BJ (cell line): ENCODE results near the gene LTB4R. TPM values are rescaled to one million over a fixed set of nuclear protein-coding genes. Genes with fewer than 3 reads are reported as not detected.

Experiments used
- CTCF ChIA-PET: fragments of 350-600 bp; formaldehyde crosslinking; extraction: SDS; loops from one replicate; lab custom pipeline; 2021; ENCODE audit warnings: antibody characterized with exemption, inconsistent platforms; lab: Yijun Ruan, JAX
- POLR2A ChIA-PET: fragments of 300-600 bp; sonication (Branson Sonifier 250); formaldehyde crosslinking; extraction: SDS; loops from one replicate; lab custom pipeline; 2021; ENCODE audit warnings: antibody characterized with exemption; lab: Charles Lee
- DNase-seq: peaks from one replicate; pipeline ENCODE4 v3.0.0-alpha.2; 2011; ENCODE audit warnings: low read depth
- H3K27me3 ChIP-seq: 2 replicates; pipeline ENCODE4 v1.6.0; 2011; ENCODE audit warnings: low read length; ENCODE audit not compliant: control insufficient read depth, insufficient read depth
- H3K36me3 ChIP-seq: 2 replicates; pipeline ENCODE4 v1.5.1; 2011; ENCODE audit warnings: low read length; ENCODE audit not compliant: control insufficient read depth, insufficient read depth
- H3K4me3 ChIP-seq: 2 replicates; pipeline ENCODE4 v1.5.1; 2011; ENCODE audit warnings: low read depth, mild to moderate bottlenecking, control low read depth, low read length
- CTCF ChIP-seq: IDR thresholded peaks from 2 replicates; pipeline ENCODE4 v1.5.1; 2011; ENCODE audit warnings: low read depth, mild to moderate bottlenecking, control low read depth, inconsistent platforms, low read length, moderate library complexity; ENCODE audit not compliant: insufficient read depth
- polyA plus RNA-seq: library from polyadenylated mRNA; depleted of rRNA; stranded (reverse); fragments of >200 nt; gene quantifications from 2 replicates; pipeline ENCODE4 v1.2.3, GENCODE V29; 2011

The LTB4R gene
- polyA plus RNA-seq, 1 experiment, result 2.6 TPM

GRCh38 chr14:24335461-24336171 is 24.3 kb downstream of the LTB4R start:
- ChIA-PET POLR2A (interaction anchor here (0.5 to 1.1 kb wide), 2 partner anchors 96 to 1035 kb away, joined by 3 to 4 read pairs; no protein-coding TSS in a partner anchor), CTCF (interaction anchor here (1.2 to 16.8 kb wide), 8 partner anchors 11 to 106 kb away, joined by 3 to 491 read pairs (median 7); partner anchors contain the start of genes CBLN3, CIDEB, KHNYN and NFATC4)
- H3K36me3 ChIP-seq, result no peaks in the 10 kb centered on the region
- peaks cover 5% of the 10 kb centered on the region for H3K27me3 ChIP-seq
- TF ChIP-seq CTCF, result no peak
- no peak overlapping the region for H3K4me3 ChIP-seq
- DNase-seq, result no peak

- CTCF ChIA-PET, result interaction anchor here (0.8 to 16.8 kb wide), 9 partner anchors 10 to 104 kb away, joined by 3 to 491 read pairs (median 9); partner anchors contain the start of genes CBLN3, CIDEB, KHNYN and NFATC4
- POLR2A ChIA-PET, result no interaction called here
- no peak for DNase-seq
- H3K36me3 ChIP-seq, result no peaks in the 10 kb centered on the region
- H3K27me3 ChIP-seq, result peaks cover 5% of the 10 kb centered on the region
- no peak for TF ChIP-seq CTCF
- H3K4me3 ChIP-seq, result no peak overlapping the region
These were observed 26.0 kb downstream of the LTB4R start for GRCh38 chr14:24337144-24337823.

- ChIA-PET CTCF (interaction anchor here (1.2 to 16.8 kb wide), 6 partner anchors 9 to 95 kb away, joined by 4 to 491 read pairs (median 10); partner anchors contain the start of genes CBLN3, CIDEB and KHNYN), POLR2A (no interaction called here)
- no peak for DNase-seq
- H3K36me3 ChIP-seq, result no peaks in the 10 kb centered on the region
- peaks cover 5% of the 10 kb centered on the region for H3K27me3 ChIP-seq
- no peak for TF ChIP-seq CTCF
- H3K4me3 ChIP-seq, result no peak overlapping the region
These were observed 26.5 kb downstream of the LTB4R start for GRCh38 chr14:24337824-24338175.

GRCh38 chr14:24338843-24339242 is 27.5 kb downstream of the LTB4R start:
- no peak for DNase-seq
- ChIA-PET CTCF (interaction anchor here (1.4 to 16.8 kb wide), 6 partner anchors 8 to 94 kb away, joined by 5 to 491 read pairs (median 10); partner anchors contain the start of genes CBLN3, CIDEB and KHNYN), POLR2A (no interaction called here)
- no peak for TF ChIP-seq CTCF
- H3K27me3 ChIP-seq, result peaks cover 5% of the 10 kb centered on the region
- H3K36me3 ChIP-seq, result no peaks in the 10 kb centered on the region
- H3K4me3 ChIP-seq, result no peak overlapping the region; the same call in 1 of the 2 replicates
